GM18867 (cell line): ENCODE data around the gene CDC27.
"Not testable (repeated sequence)": the region's sequence is repeated elsewhere in the genome, so short reads cannot be mapped to it uniquely, and the experiment has no call there.

ENCODE experiments used
- ATAC-seq: cut with Tn5 transposase; IDR thresholded peaks from one replicate; pipeline ENCODE4 v1.9.1; 2021; ENCODE audit warnings: mild to moderate bottlenecking, moderate library complexity; ENCODE audit not compliant: unreplicated experiment

CDC27 gene

DNA sequence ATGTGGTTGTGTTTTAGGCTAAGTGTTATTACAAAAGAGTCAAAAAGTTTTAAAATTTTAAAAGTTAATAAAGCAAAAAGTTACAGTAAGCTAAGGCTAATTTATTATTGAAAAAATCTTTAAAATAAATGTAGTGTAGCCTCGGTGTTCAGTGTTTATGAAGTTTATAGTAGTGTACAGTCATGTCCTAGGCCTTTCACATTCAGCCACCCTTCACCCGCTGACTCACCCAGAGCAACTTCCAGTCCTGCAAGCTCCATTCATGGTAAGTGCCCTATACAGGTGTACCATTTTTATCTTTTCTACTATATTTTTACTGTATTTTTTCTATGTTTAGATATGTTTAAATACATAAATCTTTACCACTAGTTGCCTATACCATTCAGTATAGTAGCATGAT, 111.5 kb downstream of the CDC27 start:
- ATAC-seq: no peak

DNA sequence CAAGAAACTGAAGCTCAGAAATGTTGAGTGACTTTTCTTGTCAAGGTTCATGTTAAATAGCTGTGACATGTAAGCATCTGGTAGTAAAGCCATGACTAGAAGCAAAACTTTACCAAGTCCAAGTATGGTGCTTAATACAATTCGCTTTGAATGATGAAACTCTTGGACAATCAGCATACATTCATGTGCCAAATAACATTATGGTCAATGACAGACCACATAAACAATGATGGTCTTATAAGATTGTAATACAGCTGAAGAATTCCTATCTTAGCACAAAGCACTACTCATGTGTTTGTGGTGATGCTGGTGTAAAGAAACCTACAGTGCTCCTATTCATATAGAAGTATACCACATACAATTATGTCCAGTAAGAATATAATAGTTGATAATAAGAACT, 112.9 kb downstream of the CDC27 start:
- ATAC-seq: no peak

GRCh38 chr17:47074361-47074760, 114.7 kb downstream of the CDC27 start:
- ATAC-seq: not testable (repeated sequence)

GRCh38 chr17:47073629-47074028, 115.5 kb downstream of the CDC27 start:
- ATAC-seq: not testable (repeated sequence)

GRCh38 chr17:47072886-47073285, 116.2 kb downstream of the CDC27 start:
- no peak for ATAC-seq

GRCh38 chr17:47071171-47071570, 117.9 kb downstream of the CDC27 start:
- not testable (repeated sequence) for ATAC-seq

GRCh38 chr17:47070266-47070665, 118.8 kb downstream of the CDC27 start:
- not testable (repeated sequence) for ATAC-seq
